OCI-LY1 (cell line): Measurements from ENCODE around the gene IPO13.

ENCODE experiments used
- H2AFZ ChIP-seq: fragments of 200-600 bp; sonication (generic), shearing (Covaris generic); 2 replicates; pipeline ENCODE4 v1.6.0; 2014; ENCODE audit warnings: antibody characterized with exemption, mild to moderate bottlenecking, low read length
- H3F3A ChIP-seq: fragments of 200-600 bp; sonication (generic), shearing (Covaris generic); 2 replicates; pipeline ENCODE4 v1.6.0; 2014; ENCODE audit warnings: mild to moderate bottlenecking, antibody characterized with exemption, low read length, moderate library complexity; ENCODE audit not compliant: insufficient read depth
- H3K27ac ChIP-seq: fragments of 200-600 bp; sonication (generic); 2 replicates; pipeline ENCODE4 v1.5.1; 2014; ENCODE audit warnings: low read length, mixed run types, mild to moderate bottlenecking, low read depth; ENCODE audit not compliant: poor library complexity, severe bottlenecking
- H3K27me3 ChIP-seq: fragments of 200-600 bp; sonication (generic); 2 replicates; pipeline ENCODE4 v1.6.0; 2014; ENCODE audit warnings: antibody characterized with exemption, mild to moderate bottlenecking, low read length, moderate library complexity; ENCODE audit not compliant: insufficient read depth
- H3K36me3 ChIP-seq: fragments of 200-600 bp; sonication (generic); 2 replicates; pipeline ENCODE4 v1.6.1; 2014; ENCODE audit warnings: mild to moderate bottlenecking, antibody characterized with exemption, low read length, moderate library complexity, mixed read lengths; ENCODE audit not compliant: insufficient read depth
- H3K4me1 ChIP-seq: fragments of 200-600 bp; sonication (generic); 2 replicates; pipeline ENCODE4 v1.5.1; 2014; ENCODE audit warnings: mild to moderate bottlenecking, low read length, moderate library complexity; ENCODE audit not compliant: insufficient read depth, severe bottlenecking
- H3K4me2 ChIP-seq: fragments of 200-600 bp; sonication (generic), shearing (Covaris generic); 2 replicates; pipeline ENCODE4 v1.6.1; 2014; ENCODE audit warnings: low read length
- H3K4me3 ChIP-seq: fragments of 200-600 bp; sonication (generic); 2 replicates; pipeline ENCODE4 v1.5.1; 2014; ENCODE audit warnings: low read length, low read depth, mild to moderate bottlenecking, mixed read lengths; ENCODE audit not compliant: poor library complexity, severe bottlenecking
- H3K79me2 ChIP-seq: fragments of 200-600 bp; shearing (Covaris generic); 2 replicates; pipeline ENCODE4 v1.6.1; 2016; ENCODE audit warnings: mixed run types, low read length, mixed read lengths; ENCODE audit not compliant: insufficient read depth
- H3K9ac ChIP-seq: fragments of 200-600 bp; sonication (generic), shearing (Covaris generic); 2 replicates; pipeline ENCODE4 v1.6.1; 2014; ENCODE audit warnings: mild to moderate bottlenecking, low read length, mixed read lengths
- H3K9me2 ChIP-seq: fragments of 200-600 bp; sonication (generic), shearing (Covaris generic); 2 replicates; pipeline ENCODE4 v1.6.1; 2014; ENCODE audit warnings: low read depth, mild to moderate bottlenecking, low read length, mixed read lengths
- H3K9me3 ChIP-seq: fragments of 200-600 bp; shearing (Covaris generic); 2 replicates; pipeline ENCODE4 v1.6.1; 2014; ENCODE audit warnings: low read length, mixed read lengths
- H4K20me1 ChIP-seq: fragments of 200-600 bp; sonication (generic), shearing (Covaris generic); 2 replicates; pipeline ENCODE4 v1.6.0; 2016; ENCODE audit warnings: mild to moderate bottlenecking, low read length; ENCODE audit not compliant: insufficient read depth
- CTCF ChIP-seq: fragments of 200-600 bp; sonication (generic), shearing (Covaris generic); IDR thresholded peaks from 2 replicates; pipeline ENCODE4 v1.5.1; 2017; ENCODE audit warnings: mild to moderate bottlenecking, antibody characterized with exemption, low read length, moderate library complexity, mixed read lengths
- EZH2 ChIP-seq: fragments of 200-600 bp; sonication (generic), shearing (Covaris generic); IDR thresholded peaks from 2 replicates; pipeline ENCODE4 v1.8.0; 2017; ENCODE audit warnings: borderline replicate concordance, mixed run types, mild to moderate bottlenecking, antibody characterized with exemption, low read length, moderate library complexity, mixed read lengths

IPO13 gene

GRCh38 chr1:43996733-43997115 is 50.0 kb downstream of the IPO13 start:
- TF ChIP-seq EZH2 (no peak), CTCF (no peak)
- no peak overlapping the region for H3K4me3 ChIP-seq
- H3K9me2 ChIP-seq: no peaks in the 10 kb centered on the region
- H3K79me2 ChIP-seq: no peaks in the 10 kb centered on the region
- no peaks in the 10 kb centered on the region; the same call in 1 of the 2 replicates for H3K27me3 ChIP-seq
- H4K20me1 ChIP-seq: no peaks in the 10 kb centered on the region
- no peak overlapping the region for H2AFZ ChIP-seq
- H3K36me3 ChIP-seq: no peaks in the 10 kb centered on the region
- H3K27ac ChIP-seq: no peak overlapping the region
- peaks cover 7% of the 10 kb centered on the region for H3K4me1 ChIP-seq
- no peaks in the 10 kb centered on the region for H3F3A ChIP-seq
- H3K9me3 ChIP-seq: no peaks in the 10 kb centered on the region
- no peak overlapping the region for H3K9ac ChIP-seq
- H3K4me2 ChIP-seq: no peak overlapping the region

- TF ChIP-seq EZH2 (no peak), CTCF (no peak)
- H3F3A ChIP-seq: no peaks in the 10 kb centered on the region
- no peak overlapping the region for H3K27ac ChIP-seq
- no peak overlapping the region for H3K9ac ChIP-seq
- H3K4me3 ChIP-seq: no peak overlapping the region
- no peak overlapping the region for H2AFZ ChIP-seq
- H3K9me3 ChIP-seq: no peaks in the 10 kb centered on the region
- no peaks in the 10 kb centered on the region for H3K79me2 ChIP-seq
- no peaks in the 10 kb centered on the region; the same call in 1 of the 2 replicates for H3K27me3 ChIP-seq
- no peaks in the 10 kb centered on the region for H3K36me3 ChIP-seq
- no peaks in the 10 kb centered on the region for H4K20me1 ChIP-seq
- no peaks in the 10 kb centered on the region for H3K9me2 ChIP-seq
- no peak overlapping the region for H3K4me2 ChIP-seq
- peaks cover 1% of the 10 kb centered on the region for H3K4me1 ChIP-seq
Measured at GRCh38 chr1:43997295-43997999, 50.7 kb downstream of the IPO13 start.

GRCh38 chr1:43998000-43998378 is 51.2 kb downstream of the IPO13 start:
- Histone ChIP-seq H3K9me2 (no peaks in the 10 kb centered on the region), H3K4me1 (no peaks in the 10 kb centered on the region), H3K27me3 (no peaks in the 10 kb centered on the region), H3K27ac (no peak overlapping the region), H3K9ac (no peak overlapping the region), H3K36me3 (no peaks in the 10 kb centered on the region), H3K79me2 (no peaks in the 10 kb centered on the region), H2AFZ (no peak overlapping the region), H3F3A (no peaks in the 10 kb centered on the region), H3K4me2 (no peak overlapping the region), H4K20me1 (no peaks in the 10 kb centered on the region), H3K4me3 (no peak overlapping the region), H3K9me3 (no peaks in the 10 kb centered on the region)
- TF ChIP-seq CTCF: no peak
- TF ChIP-seq EZH2: no peak
